CD4-positive, alpha-beta T cell treated with Interleukin-4 for 4 hours (primary cell): ENCODE data around the gene ACCS.

Experiments
- DNase-seq: peaks from one replicate; pipeline ENCODE4 v3.0.0-alpha.2; 2020

ACCS gene

DNA sequence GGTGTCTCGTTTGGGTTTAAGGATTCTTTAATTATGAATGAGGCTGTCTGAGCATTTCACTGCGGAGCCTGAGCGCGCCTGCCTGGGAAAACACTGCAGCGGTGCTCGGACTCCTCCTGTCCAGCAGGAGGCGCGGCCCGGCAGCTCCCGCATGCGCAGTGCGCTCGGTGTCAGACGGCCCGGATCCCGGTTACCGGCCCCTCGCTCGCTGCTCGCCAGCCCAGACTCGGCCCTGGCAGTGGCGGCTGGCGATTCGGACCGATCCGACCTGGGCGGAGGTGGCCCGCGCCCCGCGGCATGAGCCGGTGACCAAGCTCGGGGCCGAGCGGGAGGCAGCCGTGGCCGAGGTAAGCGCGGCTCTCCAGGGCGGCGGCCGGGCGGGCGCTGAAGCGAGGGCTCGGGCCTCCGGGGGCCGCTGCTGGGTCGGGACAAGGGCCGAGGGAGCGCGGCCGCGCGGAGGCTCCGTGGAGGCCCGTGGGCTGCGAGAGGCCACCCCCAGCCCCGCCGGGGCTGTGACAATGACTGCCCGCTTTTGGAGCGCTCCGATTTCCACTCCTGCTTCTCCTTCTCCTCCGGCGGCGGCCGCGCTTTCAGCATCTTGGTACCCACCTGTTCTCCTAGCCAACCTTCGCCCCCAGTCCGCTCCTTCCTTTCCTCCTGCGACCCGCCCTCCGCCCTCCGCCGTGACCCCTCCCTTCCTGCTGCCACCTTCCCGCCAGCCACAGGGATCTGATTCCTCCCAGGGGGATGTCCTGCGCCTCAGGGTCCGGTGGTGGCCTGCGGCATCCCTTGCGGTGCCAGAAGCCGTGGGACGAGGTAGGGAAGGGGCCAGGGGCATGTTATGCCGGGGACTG, 29.7 kb downstream of the ACCS start, which contains the start of gene EXT2:
Gene EXT2 (plus strand): TSS at position 173 of the 854 bp plus-strand sequence. CDS start 12,035 bp downstream, outside the sequence.
- DNase-seq, result peak; percentile 84

GRCh38 chr11:44096360-44097185, 30.5 kb downstream of the ACCS start:
- DNase-seq, result no peak

- DNase-seq, result no peak
Observed at GRCh38 chr11:44097821-44098220, 31.8 kb downstream of the ACCS start.

- no peak for DNase-seq
Observed at GRCh38 chr11:44101098-44101497, 35.0 kb downstream of the ACCS start.

GRCh38 chr11:44104481-44105294, 38.6 kb downstream of the ACCS start:
- no peak for DNase-seq

- no peak for DNase-seq
Observed at GRCh38 chr11:44108260-44108659, 42.2 kb downstream of the ACCS start.

DNA sequence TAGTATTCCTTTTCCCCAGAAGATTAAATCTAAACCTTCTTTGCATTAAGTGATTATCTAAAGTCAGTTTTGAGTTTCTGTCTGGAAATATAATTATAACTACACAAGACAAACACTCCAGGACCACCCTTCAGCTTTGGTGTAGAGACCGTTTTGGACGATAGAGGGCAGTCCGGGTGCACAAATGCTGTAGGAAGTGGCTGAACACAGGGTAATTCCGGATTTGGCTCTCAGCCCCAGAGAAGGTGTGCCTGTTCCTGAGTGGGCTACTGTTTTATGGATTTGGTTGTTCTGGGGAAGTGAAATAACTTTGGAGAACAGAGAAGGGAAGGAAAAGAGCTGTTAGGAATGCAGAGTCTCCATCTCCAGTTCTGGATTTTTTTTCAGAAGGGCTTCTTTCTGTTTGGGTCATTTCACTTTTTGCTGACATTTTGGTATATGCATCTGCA, 44.2 kb downstream of the ACCS start:
- DNase-seq, result peak; percentile 52

- DNase-seq, result no peak
Observed at GRCh38 chr11:44112091-44112821, 46.2 kb downstream of the ACCS start.

DNA sequence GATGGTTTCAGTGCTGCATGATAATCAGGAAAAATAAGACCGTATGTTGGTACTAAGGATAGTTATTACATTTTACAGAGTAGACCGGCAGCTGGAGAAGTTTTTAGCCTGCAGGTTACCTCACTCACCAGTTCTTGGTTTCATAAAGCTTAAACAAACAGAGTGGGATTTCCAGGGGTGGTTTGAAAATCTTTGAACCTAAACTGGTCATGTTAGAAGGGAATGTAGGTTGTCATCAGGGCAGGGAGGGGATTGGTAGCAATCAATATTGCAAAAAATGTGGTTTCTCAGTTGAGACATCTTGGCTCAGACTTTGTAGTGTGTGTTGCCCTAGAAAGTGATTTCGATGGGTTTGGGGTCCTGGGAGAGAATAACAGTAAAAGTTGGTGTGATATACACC, 46.9 kb downstream of the ACCS start:
- no peak for DNase-seq

DNA sequence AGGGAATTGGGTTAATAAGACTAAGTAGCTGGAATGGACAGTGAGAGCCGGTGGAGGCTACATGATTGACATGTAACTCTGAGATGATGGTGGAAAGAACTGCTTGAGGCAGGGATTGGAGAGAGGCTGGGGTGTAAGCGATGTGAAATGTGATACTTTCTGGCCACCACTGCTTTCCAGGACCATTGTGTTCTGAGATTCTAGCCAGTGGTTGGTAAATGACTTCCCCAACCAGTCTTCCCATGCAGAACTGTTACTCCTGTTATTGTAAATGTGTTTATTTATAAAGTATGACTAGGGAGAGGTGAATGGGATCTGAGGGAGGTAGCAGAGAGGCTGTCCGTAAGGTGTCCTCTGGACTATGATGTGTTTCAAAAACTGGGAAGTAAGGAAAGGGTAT, 47.5 kb downstream of the ACCS start:
- DNase-seq, result no peak

DNA sequence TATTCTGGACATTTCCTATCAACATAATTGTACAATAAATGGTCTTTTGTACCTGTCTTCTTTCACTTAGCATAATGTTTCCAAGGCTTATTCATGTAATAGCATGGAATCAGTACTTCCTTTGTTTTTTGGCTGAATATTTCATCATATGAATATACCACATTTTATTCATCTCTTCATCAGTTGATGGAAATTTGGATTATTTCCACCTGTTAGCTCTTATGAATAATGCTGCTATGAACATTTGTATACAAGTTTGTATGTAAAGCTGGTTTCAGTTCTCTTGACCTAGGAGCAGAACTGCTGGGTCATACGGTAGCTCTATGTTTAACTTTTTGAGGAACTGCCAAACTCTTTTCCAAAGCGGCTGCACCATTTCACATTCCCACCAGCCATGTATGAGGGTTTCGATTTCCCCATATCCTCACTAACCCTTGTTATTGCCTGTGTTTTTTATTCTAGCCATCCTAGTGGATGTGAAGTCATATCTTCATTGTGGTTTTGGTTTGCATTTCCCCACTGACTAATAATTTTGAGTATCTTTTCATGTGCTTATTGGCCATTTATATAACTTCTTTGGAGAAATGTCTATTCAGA, 50.3 kb downstream of the ACCS start:
- DNase-seq, result no peak

- no peak for DNase-seq
Observed at GRCh38 chr11:44120169-44120568, 54.1 kb downstream of the ACCS start.

DNA sequence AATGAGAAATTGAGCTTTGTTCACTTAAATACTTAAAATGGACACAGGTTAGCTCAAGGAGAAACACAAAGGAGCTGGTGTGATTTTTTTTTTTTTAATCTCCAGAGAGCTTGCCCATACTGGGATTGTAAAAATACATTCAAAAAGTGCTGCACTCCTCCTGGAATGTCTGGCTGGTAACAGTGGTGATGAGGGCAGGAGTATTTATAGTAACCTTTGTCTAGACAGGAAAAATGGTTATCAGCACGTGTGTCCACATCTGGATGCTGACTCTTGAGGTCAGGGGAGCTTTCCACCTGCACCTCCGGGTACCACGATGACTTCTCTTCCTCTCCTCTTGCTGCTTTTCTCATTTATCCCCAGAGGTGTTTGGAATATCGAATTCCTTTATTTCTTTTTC, 59.5 kb downstream of the ACCS start:
- DNase-seq, result no peak

DNA sequence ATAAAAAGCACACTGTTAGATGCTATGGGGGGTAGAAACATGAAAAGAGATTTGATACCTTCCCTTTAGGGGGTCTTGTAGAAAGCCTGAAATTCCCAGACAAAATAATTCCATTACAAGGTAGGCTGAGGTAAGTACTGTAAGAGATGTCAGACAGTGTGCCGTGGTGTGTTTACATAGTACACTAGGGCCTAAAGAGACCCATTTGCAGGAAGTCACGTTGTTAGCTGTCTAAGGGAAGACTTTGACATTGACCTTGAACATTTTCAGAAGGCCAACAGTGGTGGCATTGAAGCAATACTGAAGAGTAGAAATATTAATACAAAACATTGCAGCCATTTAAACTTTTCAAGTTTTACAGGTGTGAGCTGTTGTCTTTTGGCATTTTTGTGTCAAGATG, 60.2 kb downstream of the ACCS start:
- DNase-seq, result no peak

DNA sequence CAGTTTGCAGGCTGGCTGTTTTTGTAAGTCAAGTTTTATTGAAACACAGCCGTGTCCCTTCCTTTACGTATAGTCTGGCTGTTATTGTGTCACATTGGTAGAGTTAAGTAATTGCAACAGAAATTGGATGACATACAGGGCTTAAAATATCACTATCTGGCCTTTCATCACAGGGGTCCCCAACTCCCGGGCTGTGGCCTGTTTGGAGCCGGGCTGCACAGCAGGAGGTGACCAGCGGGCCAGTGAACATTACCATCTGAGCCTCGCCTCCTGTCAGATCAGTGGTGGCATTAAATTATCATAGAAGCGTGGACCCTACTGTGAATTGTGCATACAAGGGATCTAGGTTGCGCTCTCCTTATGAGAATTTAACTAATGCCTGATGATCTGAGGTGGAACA, 61.1 kb downstream of the ACCS start:
- no peak for DNase-seq

- no peak for DNase-seq
Observed at GRCh38 chr11:44128729-44129128, 62.7 kb downstream of the ACCS start.

DNA sequence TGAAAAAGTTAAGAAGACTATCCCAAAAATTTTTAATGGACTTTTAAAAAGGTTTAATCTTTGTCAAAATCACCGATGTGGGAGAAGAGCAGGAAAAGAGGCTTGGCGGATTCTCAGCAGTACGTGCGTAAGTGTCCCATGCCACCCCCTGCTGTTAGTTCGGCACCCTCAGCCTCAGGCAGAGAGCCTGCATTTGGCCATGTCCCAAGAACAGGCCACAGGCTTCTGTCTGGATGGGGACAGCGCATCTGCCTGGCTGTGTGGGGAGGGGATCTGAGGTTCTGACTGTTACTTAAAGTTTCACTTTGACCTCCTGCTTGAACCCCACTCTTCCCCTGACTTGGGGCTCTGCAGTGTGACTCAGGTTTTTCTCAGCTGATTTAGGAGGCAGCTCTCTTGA, 64.7 kb downstream of the ACCS start:
- no peak for DNase-seq

DNA sequence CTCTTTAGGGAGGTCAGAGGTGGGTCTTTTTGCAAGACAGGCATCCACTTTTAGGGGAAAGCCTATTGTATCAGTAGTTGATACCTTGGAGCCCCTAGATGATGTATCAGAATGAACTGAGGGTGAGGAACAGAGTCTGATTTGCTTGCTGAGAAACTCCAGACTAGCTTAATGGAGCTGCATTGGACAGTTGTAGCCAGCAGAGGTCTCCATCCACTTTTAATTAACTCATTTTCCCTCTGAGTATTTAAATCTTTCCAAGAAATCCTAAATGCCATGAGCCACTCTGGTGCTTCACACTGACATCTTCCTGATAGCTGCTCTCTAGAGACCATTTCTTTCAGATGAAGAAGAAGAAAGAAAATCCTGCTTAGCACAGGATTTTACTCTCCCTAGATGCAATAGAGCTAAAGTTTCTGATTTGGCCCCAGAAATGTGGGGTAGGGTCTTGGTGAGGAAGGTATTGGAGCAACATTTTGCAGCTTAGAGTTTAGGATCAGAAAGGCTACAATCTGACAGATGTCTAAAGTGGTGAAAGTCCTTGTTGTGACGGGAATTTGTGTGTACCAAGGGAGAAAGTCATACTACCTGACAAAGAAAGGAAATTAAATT, 67.4 kb downstream of the ACCS start:
- no peak for DNase-seq
